ENCODE data around the gene ADGRA1.

The ADGRA1 gene

GRCh38 chr10:133048926-133049325 is 38.8 kb upstream of the ADGRA1 start:
- no peaks in the 10 kb centered on the region for H3K79me2 ChIP-seq (ENCODE audit: insufficient read depth, low read length)
- no peaks in the 10 kb centered on the region for H3K36me3 ChIP-seq (ENCODE audit: insufficient read depth, low read length)
- no peaks in the 10 kb centered on the region for H3K27me3 ChIP-seq (ENCODE audit: insufficient read depth, low read length)
- H3F3A ChIP-seq (ENCODE audit: insufficient read depth, low read length) = no peaks in the 10 kb centered on the region
- H3K27ac ChIP-seq (ENCODE audit: low read depth, low read length, poor library complexity, severe bottlenecking) = no peak overlapping the region
- no peaks in the 10 kb centered on the region for H3K9me3 ChIP-seq (ENCODE audit: low read length)
- H3K9me2 ChIP-seq (ENCODE audit: low read depth, low read length) = no peaks in the 10 kb centered on the region
- no peak overlapping the region for H3K9ac ChIP-seq (ENCODE audit: low read length)
- H3K4me2 ChIP-seq (ENCODE audit: low read length) = no peak overlapping the region
- no peaks in the 10 kb centered on the region for H3K4me1 ChIP-seq (ENCODE audit: insufficient read depth, low read length, severe bottlenecking)
- no peak for TF ChIP-seq CTCF (IDR thresholded peaks at IDR 0.05; ENCODE audit: low read length)
- no peak for TF ChIP-seq EZH2 (IDR thresholded peaks at IDR 0.05; ENCODE audit: borderline replicate concordance, low read length)
- H3K4me3 ChIP-seq (ENCODE audit: low read depth, low read length, poor library complexity, severe bottlenecking) = no peak overlapping the region
- H4K20me1 ChIP-seq (ENCODE audit: insufficient read depth, low read length) = no peaks in the 10 kb centered on the region
- H2AFZ ChIP-seq (ENCODE audit: low read length) = no peak overlapping the region

- no peaks in the 10 kb centered on the region for H3K79me2 ChIP-seq (ENCODE audit: insufficient read depth, low read length)
- H3K4me2 ChIP-seq (ENCODE audit: low read length) = no peak overlapping the region
- no peaks in the 10 kb centered on the region for H4K20me1 ChIP-seq (ENCODE audit: insufficient read depth, low read length)
- no peak overlapping the region for H3K4me3 ChIP-seq (ENCODE audit: low read depth, low read length, poor library complexity, severe bottlenecking)
- H3K27me3 ChIP-seq (ENCODE audit: insufficient read depth, low read length) = no peaks in the 10 kb centered on the region
- no peak overlapping the region for H3K27ac ChIP-seq (ENCODE audit: low read depth, low read length, poor library complexity, severe bottlenecking)
- H3K4me1 ChIP-seq (ENCODE audit: insufficient read depth, low read length, severe bottlenecking) = no peaks in the 10 kb centered on the region
- no peaks in the 10 kb centered on the region for H3K9me3 ChIP-seq (ENCODE audit: low read length)
- H3K9me2 ChIP-seq (ENCODE audit: low read depth, low read length) = no peaks in the 10 kb centered on the region
- no peak for TF ChIP-seq CTCF (IDR thresholded peaks at IDR 0.05; ENCODE audit: low read length)
- no peak for TF ChIP-seq EZH2 (IDR thresholded peaks at IDR 0.05; ENCODE audit: borderline replicate concordance, low read length)
- no peak overlapping the region for H3K9ac ChIP-seq (ENCODE audit: low read length)
- H2AFZ ChIP-seq (ENCODE audit: low read length) = no peak overlapping the region
- no peaks in the 10 kb centered on the region for H3F3A ChIP-seq (ENCODE audit: insufficient read depth, low read length)
- H3K36me3 ChIP-seq (ENCODE audit: insufficient read depth, low read length) = no peaks in the 10 kb centered on the region
These were observed 38.1 kb upstream of the ADGRA1 start for GRCh38 chr10:133049639-133050038.

- no peaks in the 10 kb centered on the region for H3K9me2 ChIP-seq (ENCODE audit: low read depth, low read length)
- H3K4me3 ChIP-seq (ENCODE audit: low read depth, low read length, poor library complexity, severe bottlenecking) = no peak overlapping the region
- TF ChIP-seq CTCF (IDR thresholded peaks at IDR 0.05; ENCODE audit: low read length) = no peak
- H3F3A ChIP-seq (ENCODE audit: insufficient read depth, low read length) = no peaks in the 10 kb centered on the region
- no peak overlapping the region for H2AFZ ChIP-seq (ENCODE audit: low read length)
- no peaks in the 10 kb centered on the region for H4K20me1 ChIP-seq (ENCODE audit: insufficient read depth, low read length)
- no peaks in the 10 kb centered on the region for H3K9me3 ChIP-seq (ENCODE audit: low read length)
- H3K79me2 ChIP-seq (ENCODE audit: insufficient read depth, low read length) = no peaks in the 10 kb centered on the region
- no peak overlapping the region for H3K27ac ChIP-seq (ENCODE audit: low read depth, low read length, poor library complexity, severe bottlenecking)
- no peak overlapping the region for H3K9ac ChIP-seq (ENCODE audit: low read length)
- no peak overlapping the region for H3K4me2 ChIP-seq (ENCODE audit: low read length)
- H3K36me3 ChIP-seq (ENCODE audit: insufficient read depth, low read length) = no peaks in the 10 kb centered on the region
- H3K4me1 ChIP-seq (ENCODE audit: insufficient read depth, low read length, severe bottlenecking) = no peaks in the 10 kb centered on the region
- no peaks in the 10 kb centered on the region for H3K27me3 ChIP-seq (ENCODE audit: insufficient read depth, low read length)
These were observed 37.4 kb upstream of the ADGRA1 start for GRCh38 chr10:133050371-133050770.

Measured in OCI-LY1 (cell line).